ENCODE data around the gene ZNF408. TPM values are rescaled to one million over a fixed set of nuclear protein-coding genes. Genes with fewer than 3 reads are reported as not detected.
A peak's percentile ranks its signal among the peaks of the same experiment; 100 is the strongest.

ZNF408 gene
- polyA plus RNA-seq, 1 donor (not counting 4 experiments of a cell fraction or from before 2014, with no cell fraction given), result 4.0 TPM

DNA sequence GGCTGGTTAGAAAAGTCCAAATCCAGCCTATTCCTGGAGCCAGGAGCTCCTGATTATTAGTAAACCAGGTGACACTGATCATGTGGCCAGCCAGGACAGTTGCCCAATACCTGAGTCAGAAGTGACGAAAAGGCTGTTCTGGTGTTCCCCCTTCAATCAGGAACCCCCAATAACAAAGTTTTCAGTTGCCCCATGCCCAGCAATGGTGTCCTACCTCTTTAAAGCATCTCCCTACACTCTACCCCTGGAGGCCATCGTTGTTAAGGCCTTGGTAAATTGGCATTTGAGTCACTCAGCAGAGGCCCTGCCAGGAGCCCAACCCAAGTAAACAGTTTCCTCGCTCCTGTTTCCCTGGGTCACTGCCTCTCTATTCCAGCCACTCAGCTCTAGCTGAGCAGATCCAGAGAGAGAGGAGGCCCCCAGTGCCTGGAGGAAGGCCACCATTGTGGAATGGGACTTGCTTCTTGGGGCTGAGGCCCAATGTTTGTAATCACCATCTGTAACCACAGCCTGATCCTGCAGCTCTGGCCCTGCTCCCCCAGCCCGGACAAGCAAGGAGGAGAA lies 25.5 kb upstream of the ZNF408 start:
- TF ChIP-seq EZH2 (IDR thresholded peaks at IDR 0.05; ENCODE audit: low read length), result no peak
- TF ChIP-seq CTCF (optimal IDR thresholded peaks at IDR 0.05 in 1 of 3, IDR thresholded peaks at IDR 0.05 in 1 of 3, conservative IDR thresholded peaks at IDR 0.05 in 1 of 3; ENCODE audit: extremely low read depth in 1 of 3, insufficient read depth in 2 of 3, low read length in 3 of 3), result peak in 1 of 3 experiments; percentile 19

DNA sequence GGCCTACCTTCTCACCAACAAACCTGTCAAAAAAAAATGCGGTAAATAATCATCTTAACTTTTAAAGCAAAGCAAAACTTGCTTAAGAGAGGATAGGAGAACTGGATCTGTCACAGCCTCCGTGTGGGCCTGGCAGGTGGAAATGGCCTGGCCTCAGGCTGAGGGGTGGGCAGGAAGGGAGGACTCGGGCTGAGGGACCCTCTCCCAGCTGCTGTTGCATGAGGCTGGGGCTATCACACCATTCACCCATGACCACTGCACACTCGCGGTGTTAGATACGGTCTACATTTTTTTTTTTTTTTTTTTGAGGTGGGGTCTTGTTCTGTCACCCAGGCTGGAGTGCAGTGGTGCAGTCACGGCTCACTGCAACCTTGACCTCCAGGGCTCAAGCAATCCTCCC lies 24.9 kb upstream of the ZNF408 start:
- dilution Hi-C loops (cut with MboI; ENCODE audit: extremely low pct_ligation_motif_present, low sequenced_read_pairs), result no loop called here

More for the DNA sequence above, 25.5 kb upstream of the ZNF408 start:
- H3K4me2 ChIP-seq (ENCODE audit: control insufficient read depth, extremely low read depth, insufficient read depth, low read depth, low read length), result peak overlapping the region; percentile 30
- peak overlapping the region; percentile 59 for H2AFZ ChIP-seq (ENCODE audit: control insufficient read depth, low read length)
- H3K4me3 ChIP-seq (ENCODE audit: control insufficient read depth in 2 of 3, extremely low read depth in 1 of 3, insufficient read depth in 2 of 3, low read depth in 1 of 3, low read length in 3 of 3), result no peak overlapping the region
- peak overlapping the region; percentile 79 for H3K27ac ChIP-seq (ENCODE audit: control insufficient read depth, insufficient read depth, low read length)
- H4K20me1 ChIP-seq (ENCODE audit: control insufficient read depth, extremely low read depth, insufficient read depth, low read length), result no peaks in the 10 kb centered on the region
- peaks cover 20% of the 10 kb centered on the region for H3K4me1 ChIP-seq (ENCODE audit: control insufficient read depth, extremely low read depth, insufficient read depth, low read length)
- H3K9me1 ChIP-seq (ENCODE audit: control insufficient read depth, extremely low read depth, insufficient read depth, low read length), result no peaks in the 10 kb centered on the region
- DNase-seq (ENCODE audit: low read depth, low spot score) (no peak), FAIRE-seq (peak; percentile 69)
- dilution Hi-C loops (cut with MboI; ENCODE audit: extremely low pct_ligation_motif_present, low sequenced_read_pairs), result no loop called here
- H3K9me3 ChIP-seq (ENCODE audit: control insufficient read depth, low read depth, low read length), result no peaks in the 10 kb centered on the region
- peaks cover 30 to 39% of the 10 kb centered on the region in 2 experiments for H3K36me3 ChIP-seq (ENCODE audit: control insufficient read depth in 2 of 2, extremely low read depth in 1 of 2, insufficient read depth in 2 of 2, low read length in 2 of 2)
- no peaks in the 10 kb centered on the region for H3K79me2 ChIP-seq (ENCODE audit: control insufficient read depth, insufficient read depth, low read length)
- peak overlapping the region; percentile 67 for H3K9ac ChIP-seq (ENCODE audit: control insufficient read depth, extremely low read depth, insufficient read depth, low read length)
- H3K27me3 ChIP-seq (ENCODE audit: control insufficient read depth, extremely low read depth, insufficient read depth, low read length), result no peaks in the 10 kb centered on the region

More for the DNA sequence above, 24.9 kb upstream of the ZNF408 start:
- FAIRE-seq (no peak), DNase-seq (ENCODE audit: low read depth, low spot score) (no peak)
- peak overlapping the region; percentile 67 for H3K9ac ChIP-seq (ENCODE audit: control insufficient read depth, extremely low read depth, insufficient read depth, low read length)
- TF ChIP-seq EZH2 (IDR thresholded peaks at IDR 0.05; ENCODE audit: low read length), result no peak
- TF ChIP-seq CTCF (optimal IDR thresholded peaks at IDR 0.05 in 1 of 3, IDR thresholded peaks at IDR 0.05 in 1 of 3, conservative IDR thresholded peaks at IDR 0.05 in 1 of 3; ENCODE audit: extremely low read depth in 1 of 3, insufficient read depth in 2 of 3, low read length in 3 of 3), result no peak
- H3K27ac ChIP-seq (ENCODE audit: control insufficient read depth, insufficient read depth, low read length), result peak overlapping the region; percentile 79
- peak overlapping the region; percentile 30 for H3K4me2 ChIP-seq (ENCODE audit: control insufficient read depth, extremely low read depth, insufficient read depth, low read depth, low read length)
- no peaks in the 10 kb centered on the region for H3K27me3 ChIP-seq (ENCODE audit: control insufficient read depth, extremely low read depth, insufficient read depth, low read length)
- no peaks in the 10 kb centered on the region for H3K9me3 ChIP-seq (ENCODE audit: control insufficient read depth, low read depth, low read length)
- no peak overlapping the region for H3K4me3 ChIP-seq (ENCODE audit: control insufficient read depth in 2 of 3, extremely low read depth in 1 of 3, insufficient read depth in 2 of 3, low read depth in 1 of 3, low read length in 3 of 3)
- H3K4me1 ChIP-seq (ENCODE audit: control insufficient read depth, extremely low read depth, insufficient read depth, low read length), result peaks cover 20% of the 10 kb centered on the region
- H2AFZ ChIP-seq (ENCODE audit: control insufficient read depth, low read length), result no peak overlapping the region
- peaks cover 31 to 39% of the 10 kb centered on the region in 2 experiments for H3K36me3 ChIP-seq (ENCODE audit: control insufficient read depth in 2 of 2, extremely low read depth in 1 of 2, insufficient read depth in 2 of 2, low read length in 2 of 2)
- H3K9me1 ChIP-seq (ENCODE audit: control insufficient read depth, extremely low read depth, insufficient read depth, low read length), result no peaks in the 10 kb centered on the region
- H4K20me1 ChIP-seq (ENCODE audit: control insufficient read depth, extremely low read depth, insufficient read depth, low read length), result no peaks in the 10 kb centered on the region
- no peaks in the 10 kb centered on the region for H3K79me2 ChIP-seq (ENCODE audit: control insufficient read depth, insufficient read depth, low read length)

Data from keratinocyte (primary cell).